HTR-8/SVneo (cell line): ENCODE measurements around the gene CFAP45.

Experiments
- DNase-seq: peaks from one replicate; pipeline ENCODE4 v3.0.0; 2011; ENCODE audit warnings: low spot score, mixed read lengths; ENCODE audit not compliant: insufficient read length
- FAIRE-seq: peaks from 2 replicates; lab custom pipeline; 2011; peaks lifted over from hg19 to GRCh38; lab: Jason Lieb, UNC

Gene CFAP45

GRCh38 chr1:159924791-159925718 lies 25.1 kb upstream of the CFAP45 start, which contains the start of gene TAGLN2:
TAGLN2 (minus strand) TSS chr1:159925507; CDS start chr1:159920509, 4,998 bp downstream.
- DNase-seq (peak; percentile 86), FAIRE-seq (no peak)

- DNase-seq = peak; percentile 87
Observed at GRCh38 chr1:159924025-159924790, 24.2 kb upstream of the CFAP45 start.

GRCh38 chr1:159923203-159924024 lies 23.4 kb upstream of the CFAP45 start:
- FAIRE-seq (no peak), DNase-seq (peak; percentile 53)

More at GRCh38 chr1:159924025-159924790, 24.2 kb upstream of the CFAP45 start:
- no peak for FAIRE-seq

DNA sequence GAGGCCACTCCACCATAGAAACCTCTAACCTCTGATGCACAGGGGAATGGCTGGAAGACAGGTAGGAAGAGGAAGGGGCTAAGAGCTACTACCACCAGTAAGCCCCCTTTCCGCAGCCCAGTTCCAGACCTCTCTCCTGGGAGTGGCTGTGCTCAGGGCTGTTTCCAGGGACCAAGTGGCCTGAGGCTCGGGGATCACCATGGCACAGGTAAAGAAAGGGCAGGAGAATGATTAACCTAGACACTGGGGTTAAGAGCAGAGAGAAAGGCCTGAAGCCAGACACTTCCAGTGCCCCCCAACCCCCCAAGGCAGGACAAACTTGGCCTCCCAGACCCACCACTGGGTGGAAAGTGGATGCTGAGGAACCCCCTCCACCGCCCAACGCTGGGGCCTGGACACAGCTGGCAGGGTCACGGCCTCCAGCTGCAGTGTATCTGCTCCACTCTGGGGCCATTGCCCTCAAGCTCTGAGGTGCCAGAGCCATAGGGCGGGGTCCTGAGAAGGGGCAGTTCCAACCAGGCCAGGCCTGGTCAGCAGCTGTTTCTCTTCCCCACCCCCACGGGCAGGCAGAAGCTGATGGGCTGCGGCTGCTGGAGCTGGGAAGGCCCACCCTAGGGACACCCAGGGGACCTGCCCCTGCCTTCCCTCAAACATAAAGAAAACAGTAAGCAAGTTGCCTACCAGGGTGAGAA lies 22.7 kb upstream of the CFAP45 start:
- DNase-seq (no peak), FAIRE-seq (no peak)

DNA sequence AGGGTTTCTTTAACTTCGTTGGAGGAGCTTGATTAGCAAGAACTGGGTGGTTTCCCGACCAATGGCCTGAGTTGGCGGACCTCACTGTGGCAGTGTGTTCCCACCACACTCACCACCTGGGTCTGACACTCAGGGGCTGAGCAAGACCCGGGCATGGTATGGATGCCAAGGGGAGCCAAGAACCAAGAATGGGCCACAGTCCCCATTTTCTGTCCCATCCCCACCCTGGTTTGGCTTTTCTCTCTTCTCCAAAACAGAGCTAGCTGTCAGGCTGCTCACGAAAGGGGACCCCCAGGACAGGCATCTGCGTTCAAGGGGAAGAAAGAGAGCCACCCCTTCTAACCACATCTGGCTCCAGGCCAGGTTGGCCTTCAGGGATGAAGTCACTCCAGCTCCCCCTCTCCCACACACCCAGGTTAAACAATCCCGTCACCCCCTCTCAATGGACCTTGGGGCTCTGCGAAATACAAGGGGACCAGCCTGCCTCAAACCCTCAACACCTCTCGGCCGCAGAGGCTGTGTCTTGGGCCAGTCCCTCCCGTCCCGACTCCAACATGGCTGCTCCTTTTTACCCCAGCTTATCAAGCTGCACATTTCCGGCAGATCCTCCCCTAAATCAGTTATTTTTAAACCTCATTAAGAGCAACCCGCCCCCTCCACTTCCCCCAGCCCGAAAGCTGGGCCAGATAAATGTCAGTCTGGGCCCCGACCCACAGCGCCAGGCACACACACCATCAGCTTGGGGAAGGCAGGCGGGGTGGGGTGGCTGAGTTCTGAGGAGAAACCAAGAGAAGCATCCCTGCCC lies 21.9 kb upstream of the CFAP45 start:
- no peak for FAIRE-seq
- DNase-seq = no peak

- no peak for DNase-seq
- FAIRE-seq = no peak
Observed at GRCh38 chr1:159921251-159921650, 21.3 kb upstream of the CFAP45 start.

DNA sequence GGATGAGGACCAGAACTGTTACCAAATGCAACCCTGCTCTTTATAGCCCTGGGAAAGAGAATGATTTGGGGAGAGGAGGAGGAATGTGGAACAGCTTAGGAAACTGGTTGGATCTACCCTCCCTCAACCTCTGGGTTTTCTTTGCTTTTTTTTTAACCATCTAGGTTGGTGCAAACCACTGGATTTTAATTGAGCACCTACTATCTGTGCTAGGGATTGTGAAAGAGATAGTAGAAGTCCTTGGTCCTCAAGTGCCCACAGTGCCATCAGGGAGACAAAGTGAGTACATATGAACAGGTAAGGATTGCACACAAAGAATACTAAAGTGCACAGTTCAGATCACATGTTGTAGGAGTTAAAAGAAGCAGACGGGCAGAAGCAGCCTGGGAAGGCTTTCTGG lies 20.7 kb upstream of the CFAP45 start:
- no peak for FAIRE-seq

DNA sequence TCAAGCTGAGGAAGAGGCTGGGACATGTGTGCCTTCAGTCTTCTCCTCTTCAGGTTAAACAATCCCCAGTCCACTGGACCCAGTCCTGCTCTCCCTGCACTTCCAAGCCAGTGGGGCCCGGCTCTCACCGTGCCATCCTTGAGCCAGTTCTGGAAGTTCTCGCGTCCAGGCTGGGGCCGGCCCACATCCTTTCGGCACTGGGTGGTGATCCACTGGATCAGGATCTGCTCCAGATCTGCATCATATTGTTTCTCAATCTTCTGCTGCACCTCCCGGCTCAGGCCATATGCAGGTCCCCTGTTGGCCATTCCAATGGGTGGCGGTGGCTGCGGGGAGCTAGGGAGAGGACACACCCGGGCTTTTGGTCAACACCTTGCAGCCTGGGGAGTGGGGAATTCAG lies 20.2 kb upstream of the CFAP45 start:
- no peak for FAIRE-seq

More for the DNA sequence above, 20.7 kb upstream of the CFAP45 start:
- no peak for DNase-seq

DNA sequence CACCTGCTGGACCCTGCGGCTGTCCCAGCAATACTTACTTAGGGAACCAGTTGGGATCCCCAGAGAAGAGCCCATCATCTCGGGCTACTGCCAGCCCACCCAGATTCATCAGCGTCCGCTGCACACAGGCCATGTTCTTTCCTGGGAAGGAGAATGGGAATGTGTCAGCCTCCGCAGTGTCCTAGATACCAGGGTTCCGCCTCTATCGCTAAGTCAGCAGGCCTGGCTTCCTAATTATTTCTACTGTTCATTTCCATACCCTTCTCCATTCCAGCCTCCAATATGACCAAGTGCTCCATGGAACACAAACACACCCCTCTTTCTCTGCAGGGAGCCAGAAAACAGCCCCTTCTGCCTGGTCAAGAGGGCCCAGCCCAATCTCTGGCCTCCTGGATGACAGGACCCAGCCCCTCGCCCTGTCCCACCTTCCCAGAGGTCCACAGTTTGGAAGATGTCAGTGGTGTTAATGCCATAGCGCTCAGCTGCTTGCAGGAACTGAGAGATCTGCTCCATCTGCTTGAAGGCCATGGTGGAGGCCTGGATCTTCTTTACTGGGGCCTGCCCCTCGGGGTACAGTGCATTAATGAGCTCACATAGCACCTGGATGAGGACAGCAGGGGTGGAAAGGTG lies 19.4 kb upstream of the CFAP45 start:
- no peak for FAIRE-seq
- no peak for DNase-seq

More for the DNA sequence above, 20.2 kb upstream of the CFAP45 start:
- no peak for DNase-seq

DNA sequence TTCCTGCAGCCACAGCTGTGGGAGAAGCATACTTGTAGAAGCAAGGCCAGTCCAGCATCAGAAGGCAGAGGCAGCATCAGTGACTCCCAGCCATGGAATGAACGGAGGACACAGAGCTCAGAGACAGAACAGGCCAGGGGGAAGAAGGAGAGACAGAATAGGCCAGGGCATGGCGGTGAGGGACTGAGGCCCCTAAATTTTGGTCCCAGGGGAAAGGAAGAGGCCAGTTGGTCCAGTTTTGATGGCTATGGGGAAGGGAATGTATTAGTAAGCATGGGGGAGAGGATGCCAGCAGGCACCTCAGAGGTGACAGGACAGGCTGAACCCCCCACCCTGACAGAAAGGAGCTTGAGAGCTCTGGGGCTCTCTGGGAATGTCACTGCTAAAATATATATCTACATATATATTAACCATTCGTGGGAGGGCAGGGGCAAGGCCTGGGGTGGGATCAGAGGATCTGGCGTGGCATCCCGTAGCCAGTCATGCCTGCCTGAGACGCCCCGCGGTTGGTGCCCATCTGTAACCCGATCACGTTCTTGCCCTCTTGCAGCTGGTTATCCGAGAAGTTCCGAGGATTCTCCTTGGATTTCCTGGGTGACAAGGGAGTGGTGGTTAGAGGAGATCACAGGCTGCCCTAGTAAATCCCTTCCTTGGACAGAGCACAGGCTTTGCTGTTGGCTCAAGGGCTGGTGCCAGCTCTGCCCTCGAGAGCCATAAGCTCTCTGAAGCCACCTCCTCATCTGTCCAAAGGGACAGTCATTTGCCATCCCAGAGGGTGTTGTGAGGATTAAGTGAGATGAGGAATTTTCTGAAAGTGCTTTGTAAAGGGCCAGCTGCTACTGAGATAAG lies 18.6 kb upstream of the CFAP45 start:
- DNase-seq = no peak
- FAIRE-seq = no peak

- FAIRE-seq (no peak), DNase-seq (no peak)
Observed at GRCh38 chr1:159917533-159918351, 17.8 kb upstream of the CFAP45 start.

DNA sequence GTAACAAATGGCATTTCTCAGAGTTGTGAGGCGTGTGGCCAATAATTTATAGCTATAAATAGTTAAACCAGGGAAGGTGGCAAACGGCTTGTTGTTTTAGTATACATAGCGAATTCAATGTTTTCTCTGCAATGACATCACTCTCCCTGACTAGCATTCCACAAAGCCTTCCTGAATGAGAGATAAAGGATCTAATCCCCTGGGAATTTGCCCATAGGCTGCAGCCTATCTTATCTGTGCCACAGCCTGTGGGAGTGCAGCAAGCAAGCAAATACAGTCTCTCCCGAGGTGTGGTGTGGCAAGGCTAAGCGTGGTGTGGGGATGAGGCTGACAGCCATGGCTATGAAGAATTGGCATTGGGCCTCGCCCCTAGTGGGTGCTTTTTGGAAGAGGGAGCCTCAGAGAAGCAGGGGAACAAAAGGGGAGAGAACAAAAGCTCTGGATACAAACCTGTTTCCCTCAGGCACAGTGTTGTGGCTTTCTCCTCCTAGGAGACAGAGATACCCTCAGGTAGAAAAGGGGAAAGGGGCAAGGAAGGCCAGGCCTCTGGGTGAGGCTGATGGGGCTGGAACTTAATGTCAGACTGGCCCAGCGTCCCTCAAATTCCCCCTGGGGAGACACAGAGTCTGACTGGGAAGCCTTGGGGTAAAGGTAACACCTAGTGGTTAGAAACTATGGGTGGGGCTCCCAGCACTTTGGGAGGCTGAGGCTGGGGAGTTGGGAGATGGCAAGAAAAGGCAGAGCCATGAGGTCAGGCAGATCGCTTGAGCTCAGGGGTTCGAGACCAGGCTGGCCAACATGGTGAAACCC lies 16.5 kb upstream of the CFAP45 start:
- FAIRE-seq (peak; percentile 65), DNase-seq (peak; percentile 72)

DNA sequence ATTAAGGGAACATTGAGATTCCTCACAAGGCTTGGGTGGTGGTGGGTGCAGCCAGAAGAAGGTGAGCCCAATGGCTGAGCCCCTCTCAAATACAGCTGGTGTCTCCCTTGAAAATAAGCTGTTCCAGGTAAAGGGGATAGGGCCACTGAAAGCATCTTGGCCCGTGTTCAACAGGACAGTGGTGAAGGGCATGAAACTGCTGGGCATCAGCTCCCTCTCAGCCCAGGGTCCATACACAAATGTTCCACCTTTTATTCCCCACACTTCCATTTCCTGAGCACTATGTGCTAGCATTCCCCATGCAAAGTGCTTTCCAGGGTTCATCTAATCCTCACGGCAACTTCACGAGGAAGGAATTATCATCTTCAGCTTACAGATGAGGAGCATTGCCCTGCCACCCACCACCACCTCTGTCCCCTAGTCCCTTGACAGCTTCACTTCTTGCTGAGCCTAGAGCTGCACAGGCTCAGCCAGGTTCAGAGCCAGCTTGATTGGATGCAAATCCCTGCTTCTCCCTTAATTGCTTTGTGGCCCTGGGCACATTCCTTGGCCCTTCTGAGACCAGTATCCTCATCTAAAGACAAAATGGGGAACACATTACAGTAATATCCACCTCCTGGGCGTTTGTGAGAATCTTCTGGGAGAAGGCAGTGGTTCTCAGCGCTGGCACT lies 15.7 kb upstream of the CFAP45 start:
- FAIRE-seq (no peak), DNase-seq (no peak)

- DNase-seq = no peak
- FAIRE-seq = no peak
Observed at GRCh38 chr1:159914252-159915018, 14.5 kb upstream of the CFAP45 start.
